HS-5 (cell line): Measurements from ENCODE around the gene IFNGR2.
A peak's percentile ranks its signal among the peaks of the same experiment; 100 is the strongest.
"Not testable (repeated sequence)": the region's sequence is repeated elsewhere in the genome, so short reads cannot be mapped to it uniquely, and the experiment has no call there.

ENCODE experiments used
- DNase-seq: peaks from one replicate; pipeline ENCODE4 v3.0.0-alpha.2; 2012; ENCODE audit warnings: low read depth

The IFNGR2 gene

DNA sequence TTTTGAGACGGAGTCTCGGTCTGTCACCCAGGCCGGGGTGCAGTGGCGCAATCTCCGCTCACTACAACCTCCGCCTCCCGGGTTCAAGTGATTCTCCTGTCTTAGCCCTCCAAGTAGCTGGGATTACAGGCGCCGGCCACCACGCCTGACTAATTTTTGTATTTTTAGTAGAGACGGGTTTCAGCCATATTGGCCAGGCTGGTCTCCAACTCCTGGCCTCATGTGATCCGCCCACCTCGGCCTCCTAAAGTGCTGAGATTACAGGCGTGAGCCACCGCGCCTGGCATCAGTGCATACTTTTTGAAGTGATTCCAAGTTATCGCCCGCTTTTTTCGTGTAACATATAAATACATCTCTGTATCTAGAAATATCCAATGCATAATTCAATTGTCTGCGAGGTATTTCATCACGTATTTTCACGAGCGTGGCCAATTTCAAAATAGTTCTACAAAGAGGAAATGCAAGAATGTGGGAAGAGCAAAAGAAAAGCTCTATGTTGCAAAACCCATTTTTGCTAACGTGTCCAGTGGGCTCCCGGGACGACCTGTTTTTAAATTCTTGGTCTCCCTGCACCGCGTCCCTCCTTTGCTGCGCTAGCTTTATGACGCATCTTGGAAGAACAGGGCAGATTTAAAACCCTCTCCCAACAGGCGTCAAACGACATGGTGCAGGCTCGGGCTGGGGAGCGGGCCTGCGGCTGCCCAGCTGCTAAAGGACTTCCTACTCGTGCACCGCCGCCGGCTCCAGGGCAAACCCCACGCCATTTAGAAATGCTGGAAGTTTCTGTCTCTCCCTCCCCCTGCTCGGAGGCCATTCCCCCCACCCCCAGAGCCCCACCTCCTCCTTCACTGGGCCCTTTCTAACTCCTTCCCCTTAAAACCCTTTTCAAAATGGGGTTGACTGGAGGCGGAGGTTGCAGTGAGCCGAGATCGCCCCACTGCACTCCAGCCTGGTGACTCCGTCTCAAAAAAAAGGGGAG is 923 bp upstream of the IFNGR2 start:
- no peak for DNase-seq

DNA sequence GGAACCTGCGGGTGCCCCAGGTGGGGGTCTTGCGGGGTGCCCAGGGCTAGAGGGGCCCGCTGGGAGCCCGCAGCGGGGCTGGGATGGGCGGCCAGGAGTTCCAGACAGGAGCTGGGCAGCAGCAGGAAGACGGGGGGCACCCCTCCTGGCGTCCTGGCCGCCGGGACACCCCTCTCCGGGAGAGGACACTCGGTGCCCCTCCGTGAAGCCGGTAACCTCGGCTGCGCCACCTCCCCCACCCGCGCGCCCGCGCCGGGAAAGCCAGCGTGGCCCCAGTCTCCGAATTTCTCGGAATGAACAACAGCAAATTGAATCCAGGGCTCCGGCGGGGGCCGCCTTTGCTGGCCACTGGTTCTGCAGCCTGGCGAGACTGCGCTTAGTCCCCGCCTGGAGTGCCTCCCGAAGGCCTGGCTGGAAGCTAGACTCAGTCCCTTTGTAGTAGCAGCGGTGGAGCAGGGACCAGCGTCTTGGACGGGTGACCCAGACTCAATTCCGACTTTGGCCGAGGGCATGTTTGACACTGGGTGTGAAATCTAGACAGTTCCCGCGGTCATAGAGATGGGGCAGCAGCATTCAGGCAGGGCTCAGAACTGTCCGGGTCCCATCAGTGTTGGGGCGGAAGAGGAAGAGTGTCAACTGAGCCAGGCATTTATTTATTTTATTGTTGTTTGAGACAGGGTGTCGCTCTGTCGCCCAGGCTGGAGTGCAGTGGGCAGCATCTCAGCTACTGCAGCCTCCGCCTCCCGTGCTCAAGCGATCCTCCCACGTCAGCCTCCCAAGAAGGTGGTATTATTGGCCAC is 773 bp downstream of the IFNGR2 start:
- no peak for DNase-seq

- no peak for DNase-seq
Observed at GRCh38 chr21:33406493-33406892, 3.3 kb downstream of the IFNGR2 start.

- DNase-seq, result no peak
Observed at GRCh38 chr21:33411949-33412430, 8.8 kb downstream of the IFNGR2 start.

DNA sequence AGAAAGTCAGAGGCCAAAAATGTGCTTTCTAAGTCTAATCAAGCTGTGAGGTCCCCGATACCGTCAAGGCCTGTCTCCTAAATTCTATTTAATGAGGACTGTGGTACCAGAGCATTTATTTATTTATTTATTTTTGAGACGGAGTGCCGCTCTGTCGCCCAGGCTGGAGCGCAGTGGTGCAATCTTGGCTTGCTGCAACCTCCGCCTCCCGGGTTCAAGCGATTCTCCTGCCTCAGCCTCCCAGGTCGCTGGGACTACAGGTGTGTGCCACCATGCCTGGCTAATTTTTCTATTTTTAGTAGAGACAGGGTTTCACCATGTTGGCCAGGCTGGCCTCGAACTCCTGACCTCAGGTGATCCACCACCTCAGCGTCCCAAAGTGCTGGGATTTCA is 9.2 kb downstream of the IFNGR2 start:
- not testable (repeated sequence) for DNase-seq

- DNase-seq, result no peak
Observed at GRCh38 chr21:33412832-33413519, 9.8 kb downstream of the IFNGR2 start.

- no peak for DNase-seq
Observed at GRCh38 chr21:33414068-33414467, 10.9 kb downstream of the IFNGR2 start.

GRCh38 chr21:33414926-33415325 is 11.7 kb downstream of the IFNGR2 start:
- no peak for DNase-seq

DNA sequence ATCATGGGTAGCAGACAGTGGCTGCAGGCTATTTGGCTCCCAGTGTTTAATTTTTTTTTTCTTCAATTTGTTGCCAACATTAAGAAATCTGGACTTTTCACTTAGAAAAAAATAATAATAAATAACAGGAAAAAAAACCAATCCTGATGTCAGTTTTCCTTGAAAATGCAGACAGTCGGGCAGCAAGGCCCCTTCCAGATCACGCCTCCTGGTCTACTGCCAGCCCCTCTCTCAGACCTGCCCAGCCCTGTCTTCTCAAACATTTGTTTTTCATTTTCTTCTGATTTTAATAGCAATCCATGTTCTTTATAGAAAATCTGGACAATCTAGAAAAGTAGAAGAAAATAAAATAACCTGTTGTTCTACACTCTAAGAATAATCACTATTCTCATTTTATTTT is 15.5 kb downstream of the IFNGR2 start:
- DNase-seq, result no peak

DNA sequence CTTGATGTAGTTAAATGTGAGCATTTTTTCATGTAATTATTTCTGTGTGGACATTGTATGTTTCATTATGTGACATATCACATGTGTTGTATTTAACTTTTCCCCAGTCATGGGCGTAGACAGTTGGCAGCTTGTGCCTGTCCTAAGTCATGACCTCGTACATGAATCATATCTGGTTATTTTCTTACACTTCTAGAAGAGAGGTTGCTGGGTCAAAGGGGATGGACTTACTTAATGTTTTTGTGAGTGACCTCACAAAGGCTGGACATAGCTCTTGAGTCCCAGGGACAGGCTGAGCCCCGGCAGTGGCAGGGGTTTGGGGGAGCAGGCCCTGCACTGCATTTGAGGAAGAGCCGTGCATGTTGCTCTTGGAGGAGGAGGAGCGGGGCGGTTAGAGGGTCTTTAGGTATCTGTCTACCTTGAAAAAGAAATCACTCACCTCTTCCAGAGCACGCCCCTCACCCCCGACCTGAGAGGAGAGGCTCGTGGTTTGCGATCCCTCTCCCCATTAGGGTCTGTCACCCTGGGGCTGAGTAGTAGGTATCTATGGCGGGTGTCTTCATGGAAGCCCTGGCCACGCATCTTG is 16.4 kb downstream of the IFNGR2 start:
- peak; percentile 53 for DNase-seq

- DNase-seq, result no peak
Observed at GRCh38 chr21:33421713-33422393, 18.6 kb downstream of the IFNGR2 start.

DNA sequence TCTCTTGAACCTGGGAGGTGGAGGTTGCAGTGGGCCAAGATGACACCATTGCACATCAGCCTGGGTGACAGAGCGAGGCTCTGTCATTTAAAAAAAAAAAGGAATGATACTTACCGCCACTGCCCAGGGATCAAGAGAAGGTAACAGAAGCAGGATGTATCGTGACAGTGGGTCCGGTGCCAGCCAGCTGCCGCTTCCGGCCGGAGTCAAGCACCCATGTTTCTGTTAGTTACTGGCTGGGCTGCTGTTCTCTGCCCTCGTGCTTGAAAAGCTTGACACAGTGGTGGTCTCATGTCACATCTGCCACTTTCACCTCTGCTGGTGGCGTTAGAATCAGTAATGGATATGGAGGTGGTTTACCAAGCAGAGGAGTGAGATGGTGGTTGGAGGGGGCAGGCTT is 21.0 kb downstream of the IFNGR2 start:
- DNase-seq, result no peak

- no peak for DNase-seq
Observed at GRCh38 chr21:33425825-33426224, 22.6 kb downstream of the IFNGR2 start.

GRCh38 chr21:33427051-33427450 is 23.8 kb downstream of the IFNGR2 start:
- DNase-seq, result no peak

GRCh38 chr21:33428669-33429068 is 25.5 kb downstream of the IFNGR2 start:
- DNase-seq, result no peak

- DNase-seq, result no peak
Observed at GRCh38 chr21:33430858-33431257, 27.6 kb downstream of the IFNGR2 start.

DNA sequence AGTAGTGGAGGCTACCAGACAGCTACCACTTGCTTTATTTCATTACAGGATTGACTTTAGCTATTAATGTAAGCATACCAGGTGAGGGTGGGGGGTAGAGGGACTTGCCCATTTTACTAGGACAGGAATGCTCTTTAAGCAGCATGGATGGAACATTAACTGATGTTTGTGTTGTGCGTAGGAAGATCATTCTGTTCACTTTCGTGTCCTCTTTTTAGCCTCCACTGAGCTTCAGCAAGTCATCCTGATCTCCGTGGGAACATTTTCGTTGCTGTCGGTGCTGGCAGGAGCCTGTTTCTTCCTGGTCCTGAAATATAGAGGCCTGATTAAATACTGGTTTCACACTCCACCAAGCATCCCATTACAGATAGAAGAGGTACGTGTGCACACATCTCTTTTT is 29.3 kb downstream of the IFNGR2 start:
- no peak for DNase-seq

GRCh38 chr21:33433001-33433400 is 29.8 kb downstream of the IFNGR2 start:
- no peak for DNase-seq

- no peak for DNase-seq
Observed at GRCh38 chr21:33433425-33434114, 30.4 kb downstream of the IFNGR2 start.

DNA sequence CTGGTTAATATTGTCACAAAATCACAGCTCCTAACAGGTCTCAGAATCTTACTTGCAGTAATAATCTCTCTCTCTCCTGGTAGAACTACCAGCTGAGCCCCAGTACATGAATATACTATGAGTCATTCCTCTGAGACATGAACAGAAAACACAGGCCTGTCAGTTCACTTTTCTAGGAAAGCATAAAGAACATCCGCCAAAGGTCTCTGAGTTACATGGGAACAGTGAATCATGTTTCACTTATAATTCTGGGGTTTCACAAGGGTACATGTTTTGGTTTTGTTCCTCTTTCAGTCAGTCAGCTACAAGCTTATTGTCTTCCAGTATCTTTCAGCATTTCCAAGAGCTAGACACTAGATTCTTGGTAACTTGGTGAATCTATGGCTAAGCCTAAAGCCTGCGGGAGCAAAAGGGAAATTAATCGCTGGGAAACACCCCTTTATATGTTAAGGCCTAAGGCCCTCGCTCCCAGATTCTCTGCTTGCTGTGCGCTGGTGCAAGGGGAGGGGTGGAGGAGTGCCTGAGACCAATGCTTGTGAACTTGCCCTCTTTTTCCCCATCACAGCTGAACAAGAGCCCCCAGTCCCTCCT is 31.7 kb downstream of the IFNGR2 start:
- DNase-seq, result peak; percentile 79
